Transverse colon (tissue), 3 donors: ENCODE measurements around the gene CRYBG2.

ENCODE experiments used
- POLR2A ChIP-seq: fragments of 450-650 bp; IDR thresholded peaks from one replicate; pipeline ENCODE4 v1.6.1; 2016; ENCODE audit warnings: antibody characterized with exemption, mild to moderate bottlenecking, moderate library complexity
- TF ChIP-seq, protein P1 (sequence below), 5 experiments: fragments of 200-600 bp in 3 of 5; fragments of 450-650 bp in 2 of 5; sonication (generic) in 3 of 5; IDR thresholded peaks; 1 replicate in 2 of 5; 2 replicates in 3 of 5; pipeline ENCODE4 v1.5.1; 2016 to 2017; ENCODE audit warnings: antibody characterized with exemption in 5 of 5, inconsistent platforms in 3 of 5, mild to moderate bottlenecking in 2 of 5, moderate library complexity in 1 of 5

GRCh38 chr1:26356106-26356505 is 2.2 kb upstream of the CRYBG2 start:
- TF ChIP-seq, protein P1, sequence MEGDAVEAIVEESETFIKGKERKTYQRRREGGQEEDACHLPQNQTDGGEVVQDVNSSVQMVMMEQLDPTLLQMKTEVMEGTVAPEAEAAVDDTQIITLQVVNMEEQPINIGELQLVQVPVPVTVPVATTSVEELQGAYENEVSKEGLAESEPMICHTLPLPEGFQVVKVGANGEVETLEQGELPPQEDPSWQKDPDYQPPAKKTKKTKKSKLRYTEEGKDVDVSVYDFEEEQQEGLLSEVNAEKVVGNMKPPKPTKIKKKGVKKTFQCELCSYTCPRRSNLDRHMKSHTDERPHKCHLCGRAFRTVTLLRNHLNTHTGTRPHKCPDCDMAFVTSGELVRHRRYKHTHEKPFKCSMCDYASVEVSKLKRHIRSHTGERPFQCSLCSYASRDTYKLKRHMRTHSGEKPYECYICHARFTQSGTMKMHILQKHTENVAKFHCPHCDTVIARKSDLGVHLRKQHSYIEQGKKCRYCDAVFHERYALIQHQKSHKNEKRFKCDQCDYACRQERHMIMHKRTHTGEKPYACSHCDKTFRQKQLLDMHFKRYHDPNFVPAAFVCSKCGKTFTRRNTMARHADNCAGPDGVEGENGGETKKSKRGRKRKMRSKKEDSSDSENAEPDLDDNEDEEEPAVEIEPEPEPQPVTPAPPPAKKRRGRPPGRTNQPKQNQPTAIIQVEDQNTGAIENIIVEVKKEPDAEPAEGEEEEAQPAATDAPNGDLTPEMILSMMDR (IDR thresholded peaks at IDR 0.05), result no peak
- no peak for TF ChIP-seq POLR2A
